Natural killer cell (primary cell): ENCODE data around the gene KRT2. TPM values are rescaled to one million over a fixed set of nuclear protein-coding genes. Genes with fewer than 3 reads are reported as not detected.

ENCODE experiments used
- ATAC-seq, 3 donors: fragments of 150-1000 bp in 2 of 3; fragments of 200-7000 bp in 1 of 3; cut with Tn5 transposase; 1 replicate in 1 of 3; 2 replicates in 2 of 3; pipeline ENCODE4 v1.10.0; 2021; ENCODE audit warnings: mild to moderate bottlenecking in 2 of 3, moderate library complexity in 2 of 3
- DNase-seq, 2 donors: peaks; one replicate each; pipeline versions ENCODE4 v3.0.0 to v3.0.0-alpha.2; 2013 to 2021; ENCODE audit warnings: mixed read lengths in 1 of 2
- H3K27ac ChIP-seq: one replicate; pipeline ENCODE4 v1.5.1; 2013; ENCODE audit warnings: mild to moderate bottlenecking, low read length
- H3K27me3 ChIP-seq: one replicate; pipeline ENCODE4 v1.6.1; 2013; ENCODE audit warnings: low read length; ENCODE audit not compliant: control insufficient read depth, insufficient read depth
- H3K36me3 ChIP-seq: one replicate; pipeline ENCODE4 v1.6.1; 2013; ENCODE audit warnings: low read length; ENCODE audit not compliant: control insufficient read depth, insufficient read depth
- H3K4me1 ChIP-seq: one replicate; pipeline ENCODE4 v1.6.1; 2013; ENCODE audit warnings: low read length; ENCODE audit not compliant: control insufficient read depth, insufficient read depth
- H3K4me3 ChIP-seq: one replicate; pipeline ENCODE4 v1.5.1; 2013; ENCODE audit warnings: low read length
- H3K9me3 ChIP-seq: one replicate; pipeline ENCODE4 v1.6.1; 2013; ENCODE audit warnings: low read length; ENCODE audit not compliant: control insufficient read depth, insufficient read depth
- H3K27ac Mint-ChIP-seq, 2 donors: one replicate each; pipeline ENCODE4 v1.8.0; 2022; ENCODE audit warnings: mild to moderate bottlenecking in 2 of 2, mixed read lengths in 2 of 2, moderate library complexity in 1 of 2
- H3K27me3 Mint-ChIP-seq, 2 donors: one replicate each; pipeline ENCODE4 v1.8.0; 2022; ENCODE audit warnings: low read depth in 2 of 2, mixed read lengths in 2 of 2
- H3K36me3 Mint-ChIP-seq: one replicate; pipeline ENCODE4 v1.8.0; 2022; ENCODE audit warnings: mixed read lengths
- H3K4me1 Mint-ChIP-seq, 2 donors: one replicate each; pipeline ENCODE4 v1.8.0; 2022; ENCODE audit warnings: mixed read lengths in 2 of 2
- H3K4me3 Mint-ChIP-seq: one replicate; pipeline ENCODE4 v1.8.0; 2022; ENCODE audit warnings: mild to moderate bottlenecking, moderate library complexity, mixed read lengths
- H3K9me3 Mint-ChIP-seq, 2 donors: one replicate each; pipeline ENCODE4 v1.8.0; 2022; ENCODE audit warnings: mixed read lengths in 2 of 2
- WGBS: methylation state at CpG from one replicate; pipeline ENCODE4 v1.1.7; 2013; ENCODE audit warnings: missing lambda C conversion rate; ENCODE audit not compliant: insufficient coverage; 5-methylcytosine and 5-hydroxymethylcytosine counted together
- intact Hi-C: fragments of 100-400 bp; cut with micrococcal nuclease; formaldehyde crosslinking; loops from one replicate; pipeline ENCODE4 v1.14.2; 2022
- total RNA-seq, 4 donors: library from RNA; stranded (reverse); fragments of 120-200 nt in 1 of 4; gene quantifications; one replicate each; pipeline versions ENCODE4 v1.2.3 to v1.2.4, GENCODE V29; 2013 to 2022
- TF ChIP-seq, protein P1 (sequence below): fragments of 200-600 bp; IDR thresholded peaks from one replicate; pipeline ENCODE4 v1.8.0; 2022; ENCODE audit warnings: antibody characterized with exemption

The KRT2 gene
- total RNA-seq, 3 donors from 2014 or later (not counting 1 experiment from before 2014, with no cell fraction given): 0.63 to 1.4 (median 0.66) TPM

DNA sequence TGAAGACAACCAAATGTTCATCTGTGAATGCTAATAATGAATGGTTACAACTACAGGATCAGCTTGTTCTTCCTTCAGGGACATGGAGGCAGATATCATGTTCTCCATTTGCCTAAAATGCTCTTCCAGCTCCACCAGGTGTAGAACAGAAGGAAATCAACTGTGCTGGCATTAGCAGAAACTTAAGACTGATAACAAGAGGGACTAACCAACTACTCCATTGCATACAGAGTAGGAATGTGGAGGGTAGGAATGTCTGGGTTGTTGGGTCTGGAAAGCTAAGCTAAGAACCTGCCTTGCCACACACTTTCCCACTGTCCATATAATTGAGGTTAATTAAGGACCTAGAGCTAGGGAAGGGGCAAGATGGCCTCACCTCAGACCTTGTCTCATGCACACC lies 11.4 kb upstream of the KRT2 start:
- peaks cover 10% of the 10 kb centered on the region for H3K4me1 ChIP-seq
- Mint-ChIP-seq H3K36me3 (no peaks in the 10 kb centered on the region), H3K27ac (peak overlapping the region in 1 of 2 donors; percentile 90), H3K4me3 (no peak overlapping the region), H3K9me3 (no peaks in the 10 kb centered on the region), H3K27me3 (no peaks in the 10 kb centered on the region), H3K4me1 (peaks cover 19 to 52% of the 10 kb centered on the region in 2 donors)
- H3K9me3 ChIP-seq: no peaks in the 10 kb centered on the region
- H3K36me3 ChIP-seq: no peaks in the 10 kb centered on the region
- H3K4me3 ChIP-seq: no peak overlapping the region
- no peak for DNase-seq
- no peak overlapping the region for H3K27ac ChIP-seq
- intact Hi-C loops: no loop called here
- ATAC-seq: no peak
- TF ChIP-seq, protein P1, sequence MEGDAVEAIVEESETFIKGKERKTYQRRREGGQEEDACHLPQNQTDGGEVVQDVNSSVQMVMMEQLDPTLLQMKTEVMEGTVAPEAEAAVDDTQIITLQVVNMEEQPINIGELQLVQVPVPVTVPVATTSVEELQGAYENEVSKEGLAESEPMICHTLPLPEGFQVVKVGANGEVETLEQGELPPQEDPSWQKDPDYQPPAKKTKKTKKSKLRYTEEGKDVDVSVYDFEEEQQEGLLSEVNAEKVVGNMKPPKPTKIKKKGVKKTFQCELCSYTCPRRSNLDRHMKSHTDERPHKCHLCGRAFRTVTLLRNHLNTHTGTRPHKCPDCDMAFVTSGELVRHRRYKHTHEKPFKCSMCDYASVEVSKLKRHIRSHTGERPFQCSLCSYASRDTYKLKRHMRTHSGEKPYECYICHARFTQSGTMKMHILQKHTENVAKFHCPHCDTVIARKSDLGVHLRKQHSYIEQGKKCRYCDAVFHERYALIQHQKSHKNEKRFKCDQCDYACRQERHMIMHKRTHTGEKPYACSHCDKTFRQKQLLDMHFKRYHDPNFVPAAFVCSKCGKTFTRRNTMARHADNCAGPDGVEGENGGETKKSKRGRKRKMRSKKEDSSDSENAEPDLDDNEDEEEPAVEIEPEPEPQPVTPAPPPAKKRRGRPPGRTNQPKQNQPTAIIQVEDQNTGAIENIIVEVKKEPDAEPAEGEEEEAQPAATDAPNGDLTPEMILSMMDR: no peak
- H3K27me3 ChIP-seq: no peaks in the 10 kb centered on the region

DNA sequence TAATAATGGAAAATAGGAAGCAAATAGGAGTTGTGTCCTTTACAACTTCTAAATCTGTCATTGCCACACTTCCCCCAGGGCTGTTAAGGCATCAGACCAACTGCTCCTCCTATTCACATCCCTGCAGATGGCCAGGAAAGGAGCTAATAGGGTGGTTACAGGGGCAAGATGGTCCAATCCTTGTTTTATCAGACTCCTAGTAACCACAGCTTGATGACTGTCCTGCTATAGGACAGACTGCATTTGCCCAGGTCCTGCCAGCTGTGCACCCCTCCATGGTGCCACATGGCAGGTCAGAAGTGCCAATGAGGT lies 10.9 kb upstream of the KRT2 start:
- no peaks in the 10 kb centered on the region for H3K27me3 Mint-ChIP-seq
- ATAC-seq (no peak), DNase-seq (no peak)
- H3K27ac Mint-ChIP-seq: peak overlapping the region; percentile 76 to 90
- no peaks in the 10 kb centered on the region for H3K9me3 Mint-ChIP-seq
- no peaks in the 10 kb centered on the region for H3K9me3 ChIP-seq
- H3K4me3 Mint-ChIP-seq: no peak overlapping the region
- no peaks in the 10 kb centered on the region for H3K36me3 Mint-ChIP-seq
- peaks cover 19 to 53% of the 10 kb centered on the region in 2 donors for H3K4me1 Mint-ChIP-seq
- H3K27ac ChIP-seq: no peak overlapping the region
- intact Hi-C loops: no loop called here
- H3K4me3 ChIP-seq: no peak overlapping the region
- H3K27me3 ChIP-seq: no peaks in the 10 kb centered on the region
- TF ChIP-seq, protein P1: no peak
- H3K4me1 ChIP-seq: peaks cover 10% of the 10 kb centered on the region
- H3K36me3 ChIP-seq: no peaks in the 10 kb centered on the region

DNA sequence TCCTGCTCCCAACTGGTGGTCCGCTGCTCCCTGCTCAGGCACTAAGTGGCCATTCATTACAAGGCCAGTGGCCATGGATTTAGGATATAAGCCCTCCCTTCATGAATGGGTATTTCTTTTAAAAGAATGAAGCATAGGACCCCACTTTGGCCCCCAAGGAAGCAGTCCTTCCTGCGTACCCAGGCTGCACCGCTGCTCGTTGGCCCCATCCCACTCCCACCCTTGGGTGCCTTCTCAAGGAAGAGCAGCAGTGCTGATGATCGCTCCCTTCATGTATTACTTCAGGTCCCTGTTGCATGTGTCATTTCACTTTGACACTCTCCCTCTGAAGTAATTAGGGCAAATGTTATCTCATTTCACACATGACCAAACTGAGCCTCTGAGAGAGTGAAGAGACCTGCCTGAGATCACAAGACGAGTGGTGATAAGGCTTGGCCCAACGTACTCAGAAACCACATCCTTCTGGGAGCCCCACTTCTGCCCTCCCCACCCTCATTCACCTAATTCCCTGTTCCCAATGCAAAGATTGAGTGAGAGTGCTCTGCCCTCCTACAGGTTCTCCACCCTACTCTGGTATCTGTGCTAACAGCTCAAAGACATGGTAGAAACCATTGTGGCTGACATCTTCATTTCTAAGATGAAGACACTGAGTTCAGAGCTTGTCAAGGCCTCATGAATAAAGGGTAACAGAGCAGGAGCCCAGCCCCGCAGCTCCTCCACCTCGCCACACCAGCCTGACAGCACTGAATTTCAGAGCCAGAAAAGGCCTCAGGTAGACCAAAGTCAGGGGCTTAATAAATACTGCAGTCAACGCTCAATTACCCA lies 10.3 kb upstream of the KRT2 start:
- Mint-ChIP-seq H3K4me3 (peak overlapping the region; percentile 67), H3K27me3 (no peaks in the 10 kb centered on the region), H3K4me1 (peaks cover 19 to 53% of the 10 kb centered on the region in 2 donors), H3K36me3 (no peaks in the 10 kb centered on the region), H3K9me3 (no peaks in the 10 kb centered on the region), H3K27ac (peak overlapping the region; percentile 76 to 90)
- TF ChIP-seq, protein P1: no peak
- Histone ChIP-seq H3K4me3 (no peak overlapping the region), H3K4me1 (peaks cover 10% of the 10 kb centered on the region), H3K9me3 (no peaks in the 10 kb centered on the region), H3K27ac (no peak overlapping the region), H3K27me3 (no peaks in the 10 kb centered on the region), H3K36me3 (no peaks in the 10 kb centered on the region)
- ATAC-seq (peak; percentile 80 to 93 (median 91)), DNase-seq (no peak)
- intact Hi-C loops: no loop called here
- 53% methylated on average over 10 of the region's 10 CpGs for WGBS

DNA sequence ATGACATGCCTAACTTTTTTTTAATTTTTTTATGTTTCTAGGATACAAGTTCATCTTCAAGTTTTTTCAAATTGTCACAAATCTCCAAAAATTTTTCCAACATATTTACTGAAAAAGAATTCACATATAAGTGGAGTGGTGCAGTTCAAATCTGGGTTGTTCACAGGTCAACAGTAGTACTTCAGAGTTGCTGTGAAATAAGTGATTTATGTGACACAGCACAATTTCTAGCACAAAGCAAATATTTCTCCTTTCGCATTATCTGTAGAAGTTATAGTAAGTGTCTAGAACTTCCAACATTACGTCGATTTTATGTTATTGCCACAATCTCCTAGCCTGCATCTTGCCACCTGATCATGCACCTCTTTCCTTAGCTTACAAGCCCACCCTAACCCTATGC lies 9.7 kb upstream of the KRT2 start:
- ATAC-seq (no peak), DNase-seq (no peak)
- H3K4me3 Mint-ChIP-seq: peak overlapping the region; percentile 31
- intact Hi-C loops: no loop called here
- no peaks in the 10 kb centered on the region for H3K9me3 Mint-ChIP-seq
- 88% methylated on average over 2 of the region's 3 CpGs for WGBS
- peaks cover 10% of the 10 kb centered on the region for H3K4me1 ChIP-seq
- no peaks in the 10 kb centered on the region for H3K27me3 ChIP-seq
- peak overlapping the region; percentile 76 to 90 for H3K27ac Mint-ChIP-seq
- H3K27me3 Mint-ChIP-seq: no peaks in the 10 kb centered on the region
- H3K4me1 Mint-ChIP-seq: peaks cover 19 to 54% of the 10 kb centered on the region in 2 donors
- H3K4me3 ChIP-seq: no peak overlapping the region
- TF ChIP-seq, protein P1: no peak
- no peaks in the 10 kb centered on the region for H3K9me3 ChIP-seq
- H3K36me3 Mint-ChIP-seq: no peaks in the 10 kb centered on the region
- no peaks in the 10 kb centered on the region for H3K36me3 ChIP-seq
- H3K27ac ChIP-seq: no peak overlapping the region
